Astrocyte (in vitro differentiated cells and primary cell): ENCODE results near the gene LRRC75A. TPM values are rescaled to one million over a fixed set of nuclear protein-coding genes. Genes with fewer than 3 reads are reported as not detected.

ENCODE experiments used
- DNase-seq: peaks from one replicate; pipeline ENCODE4 v3.0.0-alpha.2; 2010; ENCODE audit warnings: low read depth
- FAIRE-seq: peaks from 2 replicates; lab custom pipeline; 2011; peaks lifted over from hg19 to GRCh38; lab: Jason Lieb, UNC
- H2AFZ ChIP-seq: 2 replicates; pipeline ENCODE4 v1.6.0; 2012; ENCODE audit warnings: low read depth, low read length, inconsistent platforms
- H3K27ac ChIP-seq: 2 replicates; pipeline ENCODE4 v1.5.1; 2011; ENCODE audit warnings: low read depth, low read length, inconsistent platforms
- H3K27me3 ChIP-seq: 2 replicates; pipeline ENCODE4 v1.6.0; 2011; ENCODE audit warnings: low read length, inconsistent platforms; ENCODE audit not compliant: insufficient read depth
- H3K36me3 ChIP-seq: 2 replicates; pipeline ENCODE4 v1.5.1; 2011; ENCODE audit warnings: low read length, inconsistent platforms; ENCODE audit not compliant: insufficient read depth
- H3K4me1 ChIP-seq: 2 replicates; pipeline ENCODE4 v1.5.1; 2011; ENCODE audit warnings: low read length, inconsistent platforms; ENCODE audit not compliant: insufficient read depth
- H3K4me2 ChIP-seq: 2 replicates; pipeline ENCODE4 v1.6.0; 2012; ENCODE audit warnings: low read length, inconsistent platforms
- H3K4me3 ChIP-seq: 2 replicates; pipeline ENCODE4 v1.5.1; 2011; ENCODE audit warnings: low read depth, mild to moderate bottlenecking, low read length, inconsistent platforms; ENCODE audit not compliant: insufficient read depth
- H3K79me2 ChIP-seq: 2 replicates; pipeline ENCODE4 v1.6.0; 2012; ENCODE audit warnings: mild to moderate bottlenecking, low read length, inconsistent platforms; ENCODE audit not compliant: insufficient read depth
- H3K9ac ChIP-seq: 2 replicates; pipeline ENCODE4 v1.6.0; 2012; ENCODE audit warnings: mild to moderate bottlenecking, low read length, inconsistent platforms
- H3K9me3 ChIP-seq: 2 replicates; pipeline ENCODE4 v1.5.1; 2012; ENCODE audit warnings: low read depth, mild to moderate bottlenecking, low read length, inconsistent platforms; ENCODE audit not compliant: insufficient read depth
- H4K20me1 ChIP-seq: 2 replicates; pipeline ENCODE4 v1.6.0; 2012; ENCODE audit warnings: low read length, inconsistent platforms; ENCODE audit not compliant: insufficient read depth
- H3K27ac Mint-ChIP-seq: one replicate; pipeline ENCODE4 v1.8.0; 2021; ENCODE audit warnings: mild to moderate bottlenecking, mixed read lengths; ENCODE audit not compliant: unreplicated experiment
- H3K27me3 Mint-ChIP-seq: one replicate; pipeline ENCODE4 v1.8.0; 2021; ENCODE audit warnings: low read depth, mixed read lengths; ENCODE audit not compliant: unreplicated experiment
- H3K36me3 Mint-ChIP-seq: one replicate; pipeline ENCODE4 v1.8.0; 2021; ENCODE audit warnings: low read depth, mixed read lengths; ENCODE audit not compliant: unreplicated experiment
- H3K4me1 Mint-ChIP-seq: one replicate; pipeline ENCODE4 v1.8.0; 2021; ENCODE audit warnings: low read depth, mixed read lengths; ENCODE audit not compliant: unreplicated experiment
- H3K4me3 Mint-ChIP-seq: one replicate; pipeline ENCODE4 v1.8.0; 2021; ENCODE audit warnings: mild to moderate bottlenecking, moderate library complexity, mixed read lengths; ENCODE audit not compliant: unreplicated experiment
- H3K9me3 Mint-ChIP-seq: one replicate; pipeline ENCODE4 v1.8.0; 2021; ENCODE audit warnings: mild to moderate bottlenecking, mixed read lengths; ENCODE audit not compliant: unreplicated experiment
- EZH2 ChIP-seq: IDR thresholded peaks from 2 replicates; pipeline ENCODE4 v1.6.1; 2012; ENCODE audit warnings: mild to moderate bottlenecking, low read length, inconsistent platforms; ENCODE audit not compliant: insufficient read depth
- total RNA-seq: library from RNA; stranded (reverse); gene quantifications from 2 replicates; pipeline ENCODE4 v1.2.1, GENCODE V29; 2021
- TF ChIP-seq, protein P1 (sequence below): IDR thresholded peaks from 2 replicates; pipeline ENCODE4 v1.5.1; 2011; ENCODE audit warnings: low read depth, mild to moderate bottlenecking, inconsistent platforms, low read length, moderate library complexity; ENCODE audit not compliant: insufficient read depth

The LRRC75A gene
- total RNA-seq, 1 donor from 2014 or later, result 0.36 TPM

DNA sequence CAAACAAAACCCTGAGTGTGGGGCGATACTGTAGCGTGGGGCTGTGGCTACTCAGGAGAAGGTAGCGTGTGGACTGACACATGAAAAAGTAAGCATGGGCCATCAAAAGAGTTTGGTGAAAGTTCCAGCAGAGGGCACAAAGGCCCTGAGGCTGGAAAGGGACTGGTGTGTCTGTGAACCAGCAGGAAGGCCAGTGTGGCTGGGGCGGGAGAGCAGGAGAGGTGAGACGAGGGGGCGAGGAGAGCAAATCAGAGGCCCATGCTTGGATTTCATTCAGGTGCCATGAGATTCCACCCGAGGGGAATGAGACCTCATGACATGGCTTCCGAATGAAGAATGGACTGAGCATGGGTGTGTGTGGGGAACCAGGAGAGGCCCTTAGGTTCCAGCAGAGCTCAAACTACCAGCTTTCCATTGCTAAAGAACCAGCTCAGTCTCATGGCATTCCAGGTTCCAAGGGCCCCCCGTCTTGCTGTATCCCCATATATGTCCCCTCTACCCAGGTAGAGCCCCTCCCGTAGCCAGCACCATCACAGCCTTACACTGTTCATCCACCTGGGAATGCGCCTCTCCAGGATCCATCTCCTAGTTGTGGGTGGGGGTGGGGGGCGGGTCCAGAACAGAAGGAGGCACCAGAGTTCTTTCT is 45.5 kb downstream of the LRRC75A start:
- H4K20me1 ChIP-seq, result peaks cover 88% of the 10 kb centered on the region
- Mint-ChIP-seq H3K4me3 (no peak overlapping the region), H3K27ac (peak overlapping the region; percentile 3)

DNA sequence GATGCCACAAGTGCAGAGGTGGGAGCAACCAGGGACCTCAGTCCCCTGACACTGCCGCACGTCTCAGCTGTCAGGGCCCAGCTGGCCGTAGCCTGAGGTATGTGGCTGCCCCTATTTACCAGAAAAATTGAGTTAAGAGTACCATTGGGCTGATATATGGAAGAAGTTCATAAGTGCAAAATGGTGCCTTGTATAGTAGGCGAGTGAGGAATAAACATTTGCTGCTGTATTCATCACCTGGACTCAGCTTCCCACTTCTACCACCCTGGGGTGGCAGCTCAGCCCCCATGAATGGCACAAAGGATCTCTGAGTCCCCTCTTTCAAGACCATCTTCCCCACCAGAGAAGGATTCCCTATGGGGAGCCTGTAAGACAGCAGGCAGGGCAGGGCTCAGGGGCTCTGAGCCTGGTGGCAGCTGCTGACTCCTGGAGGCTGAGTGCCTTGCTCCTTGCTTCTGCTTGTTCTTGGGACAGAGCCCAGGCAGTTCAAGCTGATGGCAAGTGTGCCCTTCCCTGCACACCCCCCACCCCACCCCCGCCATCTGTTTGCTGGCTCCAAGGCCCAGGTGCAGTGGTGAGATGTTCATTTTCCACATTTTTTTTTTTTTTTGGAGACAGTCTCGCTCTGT is 47.6 kb downstream of the LRRC75A start:
- peak overlapping the region; percentile 47 for H3K27ac Mint-ChIP-seq
- H4K20me1 ChIP-seq, result peaks cover 94% of the 10 kb centered on the region
- H3K36me3 Mint-ChIP-seq, result peaks cover 39% of the 10 kb centered on the region

More for the DNA sequence above, 45.5 kb downstream of the LRRC75A start:
- H3K27ac ChIP-seq, result no peak overlapping the region
- no peak overlapping the region for H2AFZ ChIP-seq
- H3K36me3 Mint-ChIP-seq, result peaks cover 25% of the 10 kb centered on the region
- H3K36me3 ChIP-seq, result peaks cover 30% of the 10 kb centered on the region
- no peak overlapping the region for H3K9ac ChIP-seq
- H3K4me3 ChIP-seq, result no peak overlapping the region
- peaks cover 20% of the 10 kb centered on the region for H3K4me1 Mint-ChIP-seq
- FAIRE-seq (no peak), DNase-seq (no peak)
- H3K4me2 ChIP-seq, result no peak overlapping the region
- no peaks in the 10 kb centered on the region for H3K9me3 ChIP-seq
- peaks cover 16% of the 10 kb centered on the region for H3K4me1 ChIP-seq
- no peaks in the 10 kb centered on the region for H3K27me3 Mint-ChIP-seq
- H3K79me2 ChIP-seq, result peaks cover 24% of the 10 kb centered on the region
- no peak for TF ChIP-seq EZH2
- TF ChIP-seq, protein P1, sequence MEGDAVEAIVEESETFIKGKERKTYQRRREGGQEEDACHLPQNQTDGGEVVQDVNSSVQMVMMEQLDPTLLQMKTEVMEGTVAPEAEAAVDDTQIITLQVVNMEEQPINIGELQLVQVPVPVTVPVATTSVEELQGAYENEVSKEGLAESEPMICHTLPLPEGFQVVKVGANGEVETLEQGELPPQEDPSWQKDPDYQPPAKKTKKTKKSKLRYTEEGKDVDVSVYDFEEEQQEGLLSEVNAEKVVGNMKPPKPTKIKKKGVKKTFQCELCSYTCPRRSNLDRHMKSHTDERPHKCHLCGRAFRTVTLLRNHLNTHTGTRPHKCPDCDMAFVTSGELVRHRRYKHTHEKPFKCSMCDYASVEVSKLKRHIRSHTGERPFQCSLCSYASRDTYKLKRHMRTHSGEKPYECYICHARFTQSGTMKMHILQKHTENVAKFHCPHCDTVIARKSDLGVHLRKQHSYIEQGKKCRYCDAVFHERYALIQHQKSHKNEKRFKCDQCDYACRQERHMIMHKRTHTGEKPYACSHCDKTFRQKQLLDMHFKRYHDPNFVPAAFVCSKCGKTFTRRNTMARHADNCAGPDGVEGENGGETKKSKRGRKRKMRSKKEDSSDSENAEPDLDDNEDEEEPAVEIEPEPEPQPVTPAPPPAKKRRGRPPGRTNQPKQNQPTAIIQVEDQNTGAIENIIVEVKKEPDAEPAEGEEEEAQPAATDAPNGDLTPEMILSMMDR, result no peak
- H3K27me3 ChIP-seq, result no peaks in the 10 kb centered on the region
- H3K9me3 Mint-ChIP-seq, result no peaks in the 10 kb centered on the region

More for the DNA sequence above, 47.6 kb downstream of the LRRC75A start:
- DNase-seq, result no peak
- Histone ChIP-seq H3K9ac (no peak overlapping the region), H3K4me1 (peaks cover 31% of the 10 kb centered on the region), H3K4me2 (no peak overlapping the region), H2AFZ (no peak overlapping the region), H3K79me2 (peaks cover 45% of the 10 kb centered on the region), H3K27ac (no peak overlapping the region), H3K36me3 (peaks cover 45% of the 10 kb centered on the region), H3K27me3 (no peaks in the 10 kb centered on the region), H3K9me3 (no peaks in the 10 kb centered on the region), H3K4me3 (no peak overlapping the region)
- Mint-ChIP-seq H3K4me1 (peaks cover 16% of the 10 kb centered on the region), H3K27me3 (no peaks in the 10 kb centered on the region), H3K9me3 (no peaks in the 10 kb centered on the region), H3K4me3 (no peak overlapping the region)
- TF ChIP-seq EZH2, result no peak
- TF ChIP-seq, protein P1, result no peak
- FAIRE-seq, result no peak
